Left cardiac atrium (tissue), 4 donors: ENCODE results near the gene APC2. TPM values are rescaled to one million over a fixed set of nuclear protein-coding genes. Genes with fewer than 3 reads are reported as not detected.
"Not testable (repeated sequence)": the region's sequence is repeated elsewhere in the genome, so short reads cannot be mapped to it uniquely, and the experiment has no call there.

Experiments
- ATAC-seq, 2 donors: fragments of 200-7000 bp; cut with Tn5 transposase; one replicate each; pipeline ENCODE4 v1.9.1; 2020; ENCODE audit warnings: mild to moderate bottlenecking in 2 of 2, moderate library complexity in 2 of 2
- DNase-seq: peaks from one replicate; pipeline ENCODE4 v3.0.0-alpha.2; 2020
- intact Hi-C, 2 donors: fragments of 100-400 bp; cut with DNase I; formaldehyde crosslinking; loops; one replicate each; pipeline versions ENCODE4 v1.14.1 to v1.15.1; 2022 to 2023
- total RNA-seq, 2 donors: library from RNA; stranded (reverse); fragmentation: NEBNext Ultra II Directional; extraction: Animal tissue kit (Norgen Biotek cat#: 25700); gene quantifications; one replicate each; pipeline ENCODE4 v1.2.1, GENCODE V29; 2021
- donor health status: DM: no; HTN: yes; CAD: no.
- donor health status: DM: no; HTN: yes; CAD: no; lungs with severe emphysema.
- donor health status: DM: yes; HTN: yes; CAD: no.
- donor health status: Dilated cardiomyopathy.

Gene APC2
- total RNA-seq, 2 donors from 2014 or later, result 0.18 to 0.21 TPM

DNA sequence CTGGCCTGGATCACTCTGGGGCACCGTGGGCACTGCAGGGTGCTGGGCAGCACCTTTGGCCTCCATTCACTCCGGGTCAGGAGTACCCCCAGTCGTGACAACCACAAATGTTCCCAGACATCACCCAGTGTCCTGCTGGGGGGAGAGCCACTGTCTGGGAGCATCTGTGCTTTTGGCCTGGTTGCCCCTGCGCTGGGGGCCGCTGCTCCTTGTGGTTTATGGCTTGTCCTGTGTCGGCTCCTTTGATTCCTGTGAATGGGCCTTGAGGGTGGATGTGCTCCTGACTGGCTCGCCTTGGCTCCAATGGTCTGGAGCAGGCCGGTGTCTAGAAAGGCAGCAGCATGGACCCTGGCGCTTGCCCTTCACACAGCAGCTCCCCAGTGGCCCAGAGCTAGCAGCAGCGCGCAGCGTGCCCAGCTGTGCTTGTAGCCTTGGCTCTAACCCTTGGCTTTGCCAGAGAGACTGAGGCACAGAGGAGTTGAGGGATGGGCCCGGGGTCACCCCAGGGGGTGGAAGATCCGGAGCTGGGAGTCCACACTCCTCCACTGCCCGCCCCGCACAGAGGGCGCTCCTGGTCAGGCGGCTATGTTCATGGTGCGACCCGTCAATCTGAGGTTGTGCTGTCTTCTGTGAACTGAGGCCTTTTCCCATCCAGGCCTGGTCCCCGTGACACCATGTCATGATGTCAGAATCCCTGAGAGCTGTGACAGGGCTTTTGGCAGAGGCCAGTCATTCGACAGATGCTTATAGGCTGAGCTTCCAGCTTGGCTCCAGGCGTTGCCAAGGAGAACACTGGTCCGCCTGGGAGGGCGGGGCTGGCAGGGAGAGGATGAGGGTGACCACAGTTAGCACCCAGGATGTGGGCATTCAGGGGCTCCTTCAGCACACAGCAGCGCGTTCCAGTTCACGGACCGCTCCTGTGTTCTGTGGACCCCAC is 38.4 kb upstream of the APC2 start:
- intact Hi-C loops, result no loop called here
- ATAC-seq (peak; percentile 11 to 23), DNase-seq (peak; percentile 83)

DNA sequence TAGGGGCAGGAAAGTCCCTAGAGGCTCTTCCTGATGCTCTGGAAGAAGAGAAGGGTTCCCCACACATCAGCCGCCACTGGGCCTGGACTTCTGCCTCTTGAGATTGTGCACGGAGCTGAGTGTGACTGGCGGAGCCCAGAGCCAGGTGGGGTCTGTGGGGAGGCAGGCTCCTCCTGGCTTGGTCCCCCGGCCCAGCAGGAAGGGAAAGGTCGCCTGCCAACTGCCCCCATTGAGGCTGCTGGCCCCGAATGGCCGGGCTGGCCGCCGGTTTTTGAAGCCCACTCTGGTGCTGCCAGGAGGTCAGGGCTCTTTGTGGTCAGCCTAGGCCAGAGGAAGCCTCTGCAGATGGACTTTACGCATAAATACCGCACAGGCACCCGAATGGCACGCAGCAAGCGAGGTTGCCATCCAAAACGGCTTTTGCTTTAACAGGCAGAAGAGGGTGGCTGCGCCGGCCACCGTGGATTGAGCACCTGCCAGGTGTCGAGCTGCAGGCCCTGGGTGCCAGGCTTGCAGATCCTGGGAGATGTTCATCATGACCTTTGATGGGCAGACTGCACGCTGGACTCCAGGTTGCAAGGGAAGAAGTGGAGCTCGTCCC is 37.5 kb upstream of the APC2 start:
- intact Hi-C loops, result no loop called here
- ATAC-seq, result no peak

DNA sequence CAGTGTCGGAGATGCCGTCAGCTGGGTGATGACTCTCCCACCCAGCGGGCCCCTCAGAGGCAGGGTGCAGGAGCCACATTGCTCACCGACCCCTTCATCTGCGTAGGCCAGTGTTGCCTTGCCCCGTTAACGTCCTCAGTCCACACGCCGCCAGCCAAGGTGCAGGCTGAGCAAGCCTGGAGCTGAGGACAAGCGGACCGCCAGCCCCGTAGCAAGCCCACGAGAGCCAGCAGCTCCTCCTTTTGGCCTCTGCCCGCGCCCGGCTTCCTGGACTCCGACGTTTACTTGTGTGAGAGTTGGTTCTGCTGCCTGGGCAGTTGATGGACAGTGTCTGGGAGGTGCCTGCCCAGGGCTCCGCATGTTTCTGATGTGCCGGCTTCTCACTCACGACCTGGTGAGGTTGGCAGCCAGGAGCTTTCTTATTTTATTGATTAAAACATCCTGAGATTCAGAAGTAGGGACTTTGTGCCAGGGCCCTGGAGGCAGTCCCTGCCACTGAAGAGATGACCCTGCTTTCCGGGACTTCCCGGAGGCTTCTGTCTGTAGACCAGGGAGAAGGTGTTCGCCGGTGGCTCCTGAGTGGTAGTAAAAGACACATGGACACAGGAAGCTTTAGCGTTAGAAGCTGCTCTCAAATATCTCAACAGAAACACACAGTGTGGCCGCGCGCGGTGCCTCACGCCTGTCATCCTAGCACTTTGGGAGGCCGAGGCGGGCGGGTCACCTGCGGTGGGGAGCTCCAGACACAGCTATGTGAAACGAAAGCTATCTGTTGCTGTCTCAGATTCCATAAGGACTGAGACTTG is 36.7 kb upstream of the APC2 start:
- DNase-seq, result no peak
- intact Hi-C loops, result no loop called here
- ATAC-seq, result no peak

More for the DNA sequence above, 37.5 kb upstream of the APC2 start:
- DNase-seq, result no peak

DNA sequence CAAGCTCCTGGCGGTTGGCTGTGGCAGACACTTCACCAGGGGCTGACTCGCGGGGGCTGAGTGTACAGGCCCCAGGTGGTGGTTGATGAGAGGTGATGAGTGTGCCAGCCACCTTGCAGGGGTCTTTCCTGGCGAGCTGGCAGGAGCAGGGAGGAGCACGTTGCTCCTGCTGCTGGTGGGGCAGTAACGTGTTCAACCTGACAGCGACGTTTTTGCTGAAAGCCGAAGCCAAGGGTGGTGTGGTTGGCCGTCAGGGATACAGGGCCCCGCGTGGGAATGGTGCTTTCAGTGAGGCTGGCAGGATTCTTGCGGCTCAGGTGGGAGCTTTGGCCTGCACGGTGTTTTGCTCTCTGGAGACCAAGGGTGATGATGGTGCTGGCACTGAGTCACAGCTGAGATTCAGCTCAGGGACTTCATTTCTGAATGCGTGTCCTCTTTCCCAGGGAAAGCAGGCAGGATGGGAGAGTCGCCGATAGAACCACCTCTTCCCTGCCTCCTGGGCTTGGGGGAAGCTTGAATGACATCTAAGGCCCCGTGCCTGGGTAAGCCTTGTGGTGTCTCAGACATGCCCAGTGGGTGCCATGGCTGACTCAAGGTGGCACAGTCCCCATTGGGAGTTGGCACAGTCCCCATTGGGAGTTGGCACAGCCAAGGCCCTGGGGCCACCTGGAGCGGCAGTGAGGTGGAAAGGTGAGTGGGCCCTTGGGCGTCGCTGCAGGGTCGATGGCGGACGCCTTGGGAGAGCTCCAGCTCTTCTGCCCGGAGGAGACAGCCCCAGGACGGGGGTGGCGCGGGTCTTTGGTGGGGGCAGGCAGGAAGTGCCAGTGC is 33.7 kb upstream of the APC2 start:
- ATAC-seq (no peak), DNase-seq (no peak)

DNA sequence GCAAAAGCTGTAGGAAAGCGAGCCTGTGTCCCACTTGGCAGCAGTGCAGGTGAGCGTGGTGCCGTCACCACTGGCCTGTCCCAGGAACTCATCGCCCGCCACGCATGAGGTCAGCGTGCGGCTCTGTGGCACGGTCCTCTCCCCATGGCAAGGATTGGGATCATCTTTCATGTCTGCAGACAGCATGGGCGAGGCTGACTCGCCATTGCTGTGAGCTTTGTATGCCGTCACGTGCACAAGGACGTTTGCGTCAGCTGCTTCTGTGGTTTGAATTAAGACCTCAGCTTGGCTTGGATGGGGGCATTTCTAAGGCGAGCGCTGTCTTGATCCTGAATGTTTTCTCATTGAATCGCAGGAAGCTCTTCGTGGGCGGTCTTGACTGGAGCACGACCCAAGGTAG is 32.8 kb upstream of the APC2 start:
- ATAC-seq (peak in 1 of 2 donors; percentile 21), DNase-seq (no peak)
- intact Hi-C loops, result no loop called here

More for the DNA sequence above, 33.7 kb upstream of the APC2 start:
- intact Hi-C loops, result no loop called here

DNA sequence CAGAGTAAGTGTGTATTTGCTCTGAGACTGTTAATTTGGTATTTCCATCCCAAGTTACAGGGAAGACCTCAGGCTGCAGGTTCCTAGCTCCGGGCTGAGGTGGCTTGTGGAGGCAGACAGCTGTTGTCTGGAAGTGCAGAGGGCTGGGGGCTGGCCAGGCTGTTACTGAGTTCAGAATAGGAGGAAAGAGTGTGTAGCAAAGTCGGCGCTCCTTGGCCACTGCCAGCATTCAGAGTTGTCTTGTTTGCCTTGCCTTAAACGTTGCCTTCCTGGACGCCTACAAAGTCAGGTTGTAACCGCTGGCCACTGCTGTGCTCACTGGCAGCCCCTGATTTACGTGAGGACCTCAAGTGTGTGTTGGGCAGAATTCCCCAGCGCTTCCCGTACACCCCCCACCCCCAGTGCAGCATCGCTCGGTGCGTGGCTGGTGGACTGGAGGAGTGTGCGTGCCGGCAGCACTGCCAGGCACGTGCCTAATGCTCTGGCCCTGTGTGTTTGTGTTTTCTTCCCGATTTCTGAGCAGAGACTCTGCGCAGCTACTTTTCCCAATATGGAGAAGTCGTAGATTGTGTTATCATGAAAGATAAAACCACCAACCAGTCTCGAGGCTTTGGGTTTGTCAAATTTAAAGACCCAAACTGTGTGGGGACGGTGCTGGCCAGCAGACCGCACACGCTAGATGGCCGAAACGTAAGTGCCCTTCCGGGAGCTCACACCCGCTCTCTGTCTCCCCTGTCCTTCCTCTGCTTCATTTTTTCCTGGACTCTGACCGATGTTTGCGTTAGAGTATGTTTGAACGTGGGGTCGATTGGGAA is 32.0 kb upstream of the APC2 start:
- DNase-seq (no peak), ATAC-seq (peak; percentile 3 to 23)
- intact Hi-C loops, result no loop called here

DNA sequence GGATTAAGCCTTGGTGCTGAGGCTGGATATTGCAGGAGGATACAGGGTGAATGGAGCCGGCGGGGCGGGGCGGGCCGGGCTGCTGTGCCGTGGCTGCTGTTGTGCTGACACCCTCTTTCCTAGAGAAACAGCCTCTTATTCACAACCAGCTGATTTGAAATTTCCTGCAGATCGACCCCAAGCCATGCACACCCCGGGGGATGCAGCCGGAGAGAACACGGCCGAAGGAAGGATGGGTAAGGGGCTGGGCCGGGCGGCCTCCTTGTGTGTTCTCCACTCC is 31.5 kb upstream of the APC2 start:
- intact Hi-C loops, result no loop called here
- ATAC-seq (no peak), DNase-seq (no peak)

DNA sequence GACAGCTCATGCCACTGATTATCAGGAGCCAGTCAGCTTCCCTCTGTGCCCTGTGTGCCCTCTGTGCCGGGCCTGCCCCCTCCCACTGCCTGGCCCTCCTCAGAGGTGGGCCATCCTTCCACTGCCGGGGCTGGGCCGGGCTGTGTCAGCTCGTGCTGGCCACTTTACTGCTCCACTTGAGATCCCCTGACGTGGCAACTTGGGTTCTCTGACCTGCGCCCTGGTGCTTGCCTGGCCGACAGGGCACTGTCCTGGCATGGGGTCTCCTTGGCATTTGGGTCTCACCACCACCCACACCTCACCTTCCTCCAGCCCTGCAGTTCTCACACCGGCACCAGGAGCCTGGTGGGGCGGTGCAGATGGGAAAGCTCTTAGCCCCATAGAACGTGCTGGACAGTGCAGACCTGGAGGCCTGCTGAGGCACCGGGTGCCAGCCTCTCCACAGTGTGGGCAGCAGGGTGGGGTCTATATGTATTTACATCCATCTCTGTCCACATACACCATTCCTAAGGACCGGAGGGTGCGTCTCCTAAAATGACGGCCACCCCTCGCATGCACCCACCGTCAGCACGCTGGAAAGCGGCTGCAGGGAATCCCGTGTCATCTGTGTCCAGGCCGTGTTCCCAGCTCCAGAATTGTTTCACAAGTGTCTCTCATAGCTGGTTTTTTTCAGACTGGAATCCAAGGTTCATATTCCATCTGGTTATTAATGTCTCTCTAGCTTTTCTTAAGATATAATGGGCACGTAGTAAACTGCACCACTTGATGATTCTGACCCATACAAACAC is 30.8 kb upstream of the APC2 start:
- ATAC-seq (peak; percentile 23 to 54), DNase-seq (no peak)
- intact Hi-C loops, result no loop called here

DNA sequence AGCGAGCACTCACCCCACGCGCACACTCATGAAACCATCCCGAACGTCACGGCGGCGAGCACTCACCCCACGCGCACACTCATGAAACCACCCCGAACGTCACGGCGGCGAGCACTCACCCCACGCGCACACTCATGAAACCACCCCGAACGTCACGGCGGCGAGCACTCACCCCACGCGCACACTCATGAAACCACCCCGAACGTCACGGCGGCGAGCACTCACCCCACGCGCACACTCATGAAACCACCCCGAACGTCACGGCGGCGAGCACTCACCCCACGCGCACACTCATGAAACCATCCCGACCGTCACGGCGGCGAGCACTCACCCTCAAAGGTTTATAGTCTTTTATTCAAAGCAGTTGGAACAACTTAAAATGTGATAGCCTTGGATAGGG is 29.8 kb upstream of the APC2 start:
- DNase-seq, ATAC-seq, intact Hi-C loops: not testable (repeated sequence)

DNA sequence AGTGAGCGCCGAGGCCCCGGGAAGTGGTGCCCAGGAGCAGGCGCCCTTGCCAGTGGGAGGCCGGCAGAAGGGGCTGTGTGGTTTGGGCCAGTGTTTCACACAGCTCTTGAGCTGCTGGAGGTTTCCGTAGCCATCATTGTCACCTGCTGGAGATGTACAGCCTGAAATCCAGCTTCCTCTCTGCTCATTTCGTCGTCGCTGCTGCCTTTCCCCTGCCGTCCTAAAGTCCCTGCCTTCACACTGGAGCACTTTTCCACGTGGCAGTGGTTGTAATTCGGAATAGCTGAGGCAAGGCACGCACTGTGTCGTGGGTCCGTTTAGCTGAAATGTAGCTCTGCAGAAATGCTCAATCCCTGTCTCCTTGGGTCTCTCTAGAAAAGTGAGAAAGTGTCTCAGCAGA is 29.3 kb upstream of the APC2 start:
- ATAC-seq (no peak), DNase-seq (no peak)
- intact Hi-C loops, result no loop called here

DNA sequence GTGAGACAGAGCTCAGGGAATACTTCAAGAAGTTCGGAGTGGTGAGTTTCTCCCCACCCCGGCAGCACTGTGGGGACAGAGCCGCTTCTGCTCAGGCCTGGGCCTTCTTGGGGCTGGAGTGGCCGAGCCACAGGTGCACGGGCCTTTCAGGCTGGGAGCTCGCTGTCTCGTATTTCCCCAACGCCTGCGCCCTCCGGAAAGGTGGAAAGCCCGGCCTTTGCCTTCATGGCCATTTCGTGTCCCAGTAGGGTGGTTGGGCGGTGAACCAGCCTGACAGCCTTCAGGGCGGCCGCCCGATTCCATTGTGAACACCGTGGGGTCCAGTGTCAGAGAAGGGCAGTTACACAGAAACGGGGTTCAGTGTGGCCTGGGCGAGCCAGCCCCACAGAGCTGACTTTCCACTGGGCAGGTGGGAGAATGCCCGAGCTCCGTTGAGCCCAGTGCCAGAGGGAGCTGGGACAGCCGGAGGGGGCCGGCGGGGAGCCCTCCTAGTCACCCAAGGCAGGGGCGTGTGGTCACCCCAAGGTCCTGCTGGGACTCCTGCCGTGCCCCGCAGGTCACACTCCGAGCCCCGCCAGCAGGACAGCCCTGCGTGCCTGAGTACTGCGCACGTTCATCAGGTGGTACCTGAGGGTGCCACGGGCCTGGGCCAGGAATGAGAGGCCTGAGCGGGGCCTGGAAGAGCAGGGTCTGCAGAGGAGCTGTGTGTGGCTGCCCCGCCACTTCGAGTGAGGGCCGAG is 28.5 kb upstream of the APC2 start:
- ATAC-seq (no peak), DNase-seq (no peak)
- intact Hi-C loops, result no loop called here

DNA sequence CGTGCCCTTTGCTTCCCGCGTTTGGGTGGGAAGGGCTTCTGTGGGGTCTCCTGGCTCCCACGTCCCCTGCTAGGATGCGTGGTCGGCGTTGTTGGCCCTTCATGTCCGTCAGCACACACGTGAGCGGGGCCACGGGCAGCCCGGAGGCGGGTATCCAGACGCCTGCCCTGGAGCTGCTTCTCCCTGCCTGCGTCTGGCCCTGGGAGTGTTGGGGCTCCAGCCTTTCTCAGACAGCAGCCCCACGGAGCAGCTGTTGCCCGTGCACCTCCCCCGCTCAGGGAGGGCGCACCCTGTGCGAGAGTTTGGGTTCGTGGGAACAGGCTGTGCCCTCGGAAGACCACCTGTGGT is 28.0 kb upstream of the APC2 start:
- intact Hi-C loops, result no loop called here
- DNase-seq (no peak), ATAC-seq (no peak)

DNA sequence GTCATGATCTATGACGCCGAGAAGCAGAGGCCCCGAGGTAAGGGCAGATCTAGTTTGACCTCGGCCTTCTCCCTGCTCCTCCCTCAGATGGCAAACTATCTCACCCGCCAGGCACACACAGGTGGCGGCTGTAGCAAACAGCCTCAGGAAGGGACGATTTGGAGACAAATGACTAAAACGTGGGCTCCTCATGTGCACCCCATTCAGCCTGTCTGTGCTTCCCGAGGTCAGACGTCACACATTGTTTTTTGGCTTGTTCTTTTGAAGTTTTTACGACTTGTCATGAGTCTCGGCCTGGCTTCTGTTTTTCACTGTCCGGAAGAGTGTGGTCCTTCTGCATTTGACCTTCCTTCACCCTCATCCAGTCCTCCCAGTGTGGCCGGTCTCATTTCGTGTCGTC is 27.6 kb upstream of the APC2 start:
- intact Hi-C loops, result no loop called here
- ATAC-seq, result no peak
- DNase-seq, result no peak

DNA sequence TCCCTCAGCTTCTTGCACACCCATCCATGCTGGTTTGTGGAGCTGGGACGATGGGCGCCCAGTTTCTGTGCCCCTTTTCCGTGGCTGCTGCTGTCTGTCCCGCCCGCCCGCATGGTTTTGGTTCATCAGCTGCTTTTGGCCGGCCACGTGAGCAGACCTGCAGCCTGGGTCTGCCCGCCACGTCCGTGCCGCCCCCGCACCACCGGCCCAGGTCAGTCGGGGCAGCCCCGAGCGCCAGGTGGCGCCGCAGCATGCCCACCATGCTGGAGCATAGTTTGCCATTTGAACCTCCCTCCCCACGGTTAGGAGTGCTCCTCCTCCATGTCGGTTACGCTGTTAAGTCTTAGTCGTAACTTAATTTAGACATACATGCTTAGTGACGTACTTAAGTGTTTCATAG is 27.0 kb upstream of the APC2 start:
- no peak for DNase-seq
- no peak for ATAC-seq
- intact Hi-C loops, result no loop called here

DNA sequence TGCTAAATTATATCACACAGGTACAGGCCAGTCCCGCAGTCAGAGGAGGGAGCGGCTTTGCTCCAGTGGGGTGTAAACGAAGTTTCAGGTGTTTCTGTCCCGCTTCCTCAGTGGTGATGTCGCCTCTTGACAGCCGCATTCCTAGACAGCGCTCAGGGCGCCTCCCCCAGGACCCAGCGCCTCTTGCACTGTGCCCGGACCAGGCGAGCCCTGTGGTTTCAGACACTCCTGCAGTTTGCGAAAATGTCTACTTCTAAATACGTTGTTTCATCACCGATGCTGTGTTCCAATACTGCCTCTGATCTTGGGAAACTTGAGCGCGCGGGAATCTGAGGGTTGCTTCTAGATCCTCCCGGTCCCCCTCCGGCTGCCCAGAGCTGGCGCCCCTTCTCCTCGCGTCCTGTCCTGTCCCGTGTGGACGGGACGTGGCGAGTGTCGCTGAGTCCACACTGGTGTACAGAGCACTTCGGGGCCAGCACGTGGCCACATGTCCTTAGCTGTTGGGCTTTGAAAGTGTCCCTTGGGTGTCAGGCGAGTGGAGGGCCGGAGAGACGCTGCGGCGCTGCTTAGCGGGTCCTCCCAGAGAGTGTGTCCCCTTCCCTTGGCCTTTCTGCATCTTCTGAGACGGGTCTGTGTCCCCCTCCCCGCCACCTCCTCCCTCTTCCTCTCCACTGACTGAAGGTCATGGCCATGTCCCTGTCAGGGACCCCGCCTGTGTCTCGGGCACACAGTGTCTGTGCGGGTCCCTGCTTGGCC is 26.3 kb upstream of the APC2 start:
- ATAC-seq (no peak), DNase-seq (no peak)
- intact Hi-C loops, result no loop called here

DNA sequence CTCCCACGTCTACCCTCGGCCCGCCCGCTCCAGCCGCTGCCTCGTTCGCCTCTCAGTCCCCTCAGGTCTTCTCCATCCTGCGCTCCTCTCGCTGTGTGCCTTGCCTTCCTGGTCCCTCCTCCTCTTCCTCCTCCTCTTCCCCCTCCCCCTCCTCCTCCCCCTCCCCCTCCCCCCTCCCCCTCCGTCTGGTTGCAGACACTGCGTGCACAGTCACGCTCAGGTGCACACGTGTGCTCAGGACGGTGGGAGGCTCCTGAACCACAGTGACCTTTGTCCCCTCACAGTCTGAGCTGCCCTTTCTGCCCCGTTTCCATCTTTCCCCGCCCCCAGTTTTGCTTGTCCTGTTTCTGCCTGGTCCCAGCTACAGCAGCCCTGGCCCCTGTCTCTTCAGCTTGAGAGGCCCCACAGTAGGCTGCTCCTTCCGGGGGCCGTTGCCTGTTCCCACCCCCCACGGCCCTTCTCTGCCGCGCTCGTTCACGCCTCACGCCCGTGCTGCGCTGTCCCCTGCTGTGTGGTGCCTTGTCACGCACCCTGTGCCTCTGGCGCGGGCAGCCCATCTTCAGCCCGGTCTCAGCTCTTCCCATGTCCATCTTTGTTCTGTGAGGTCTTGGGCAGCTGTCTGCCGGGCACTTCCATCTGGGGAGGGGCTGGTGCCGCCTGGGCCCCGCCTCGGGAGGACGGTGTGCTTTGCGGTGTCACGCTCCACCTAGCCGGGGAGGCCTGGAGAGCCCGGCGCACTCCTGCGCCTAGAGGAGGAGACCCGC is 25.5 kb upstream of the APC2 start:
- intact Hi-C loops, result no loop called here
- ATAC-seq, result no peak
- no peak for DNase-seq
